ENCODE results near the gene SLC35F3.

GRCh38 chr1:234265321-234265720 lies 360.8 kb downstream of the SLC35F3 start:
- TF ChIP-seq CTCF (IDR thresholded peaks at IDR 0.05 in 4 of 5, conservative IDR thresholded peaks at IDR 0.05 in 1 of 5) = no peak
- TF ChIP-seq POLR2A (IDR thresholded peaks at IDR 0.05) = no peak
